ENCODE data around the gene NFATC2IP.

DNA sequence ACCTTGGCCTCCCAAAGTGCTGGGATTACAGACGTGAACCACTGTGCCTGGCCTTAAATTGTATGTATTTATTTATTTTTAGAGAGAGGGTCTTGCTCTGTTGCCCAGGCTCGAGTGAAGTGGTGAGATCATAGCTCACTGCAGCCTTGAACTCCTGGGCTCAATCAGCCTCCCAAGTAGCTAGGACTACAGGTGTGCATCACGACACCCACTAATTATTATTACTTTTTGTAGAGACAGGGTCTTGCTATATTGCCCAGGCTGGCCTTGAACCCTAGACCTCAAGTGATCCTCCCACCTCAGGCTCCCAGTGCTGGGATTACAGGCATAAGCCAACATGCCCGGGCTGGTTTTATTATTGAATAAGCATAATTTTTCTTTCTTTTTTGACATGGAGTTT, 4.1 kb upstream of the NFATC2IP start:
- TF ChIP-seq CTCF (IDR thresholded peaks at IDR 0.05): no peak
- TF ChIP-seq EP300 (IDR thresholded peaks at IDR 0.05): no peak

Data from suprapubic skin (tissue), 3 donors.